GM12873 (cell line): ENCODE measurements around the gene TNFRSF21.

Experiments used
- CTCF ChIP-seq: IDR thresholded peaks from 2 replicates; pipeline ENCODE4 v1.5.1; 2012; ENCODE audit warnings: low read depth, mild to moderate bottlenecking, moderate library complexity, low read length, control low read depth; ENCODE audit not compliant: insufficient read depth; ENCODE audit errors: missing control alignments

The TNFRSF21 gene

GRCh38 chr6:47321577-47321976, 11.9 kb upstream of the TNFRSF21 start:
- no peak for TF ChIP-seq CTCF

- no peak for TF ChIP-seq CTCF
Observed at GRCh38 chr6:47319867-47320266, 10.2 kb upstream of the TNFRSF21 start.

- no peak for TF ChIP-seq CTCF
Observed at GRCh38 chr6:47319382-47319781, 9.7 kb upstream of the TNFRSF21 start.

GRCh38 chr6:47318236-47318989, 8.7 kb upstream of the TNFRSF21 start:
- TF ChIP-seq CTCF: no peak

- TF ChIP-seq CTCF: no peak
Observed at GRCh38 chr6:47310131-47310480, 401 bp upstream of the TNFRSF21 start.

- TF ChIP-seq CTCF: no peak
Observed at GRCh38 chr6:47308552-47309290, 984 bp downstream of the TNFRSF21 start.

GRCh38 chr6:47308198-47308517, 1.5 kb downstream of the TNFRSF21 start:
- TF ChIP-seq CTCF: no peak
